Prostate gland (tissue), 2 donors: ENCODE results near the gene NFATC1.

ENCODE experiments used
- CTCF ChIP-seq, 4 experiments: fragments of 200-600 bp in 2 of 4; fragments of 450-650 bp in 2 of 4; sonication (generic) in 2 of 4; IDR thresholded peaks; 1 replicate in 3 of 4; 2 replicates in 1 of 4; pipeline ENCODE4 v1.5.1; 2016 to 2019; ENCODE audit warnings: antibody characterized with exemption in 4 of 4, mild to moderate bottlenecking in 2 of 4, moderate library complexity in 2 of 4
- POLR2AphosphoS5 ChIP-seq: sonication (generic); formaldehyde crosslinking; IDR thresholded peaks from one replicate; pipeline ENCODE4 v1.6.1; 2017; ENCODE audit warnings: antibody characterized with exemption

- no peak for TF ChIP-seq CTCF (IDR thresholded peaks at IDR 0.05)
- no peak for TF ChIP-seq POLR2AphosphoS5
These were observed 148.7 kb downstream of the NFATC1 start for GRCh38 chr18:79544386-79544963.
